HCEC 1CT (cell line): ENCODE measurements around the gene ZMYND8.
A peak's percentile ranks its signal among the peaks of the same experiment; 100 is the strongest.
"Not testable (repeated sequence)": the region's sequence is repeated elsewhere in the genome, so short reads cannot be mapped to it uniquely, and the experiment has no call there.

Experiments
- DNase-seq: peaks from one replicate; pipeline ENCODE4 v3.0.0-alpha.2; 2017

The ZMYND8 gene

DNA sequence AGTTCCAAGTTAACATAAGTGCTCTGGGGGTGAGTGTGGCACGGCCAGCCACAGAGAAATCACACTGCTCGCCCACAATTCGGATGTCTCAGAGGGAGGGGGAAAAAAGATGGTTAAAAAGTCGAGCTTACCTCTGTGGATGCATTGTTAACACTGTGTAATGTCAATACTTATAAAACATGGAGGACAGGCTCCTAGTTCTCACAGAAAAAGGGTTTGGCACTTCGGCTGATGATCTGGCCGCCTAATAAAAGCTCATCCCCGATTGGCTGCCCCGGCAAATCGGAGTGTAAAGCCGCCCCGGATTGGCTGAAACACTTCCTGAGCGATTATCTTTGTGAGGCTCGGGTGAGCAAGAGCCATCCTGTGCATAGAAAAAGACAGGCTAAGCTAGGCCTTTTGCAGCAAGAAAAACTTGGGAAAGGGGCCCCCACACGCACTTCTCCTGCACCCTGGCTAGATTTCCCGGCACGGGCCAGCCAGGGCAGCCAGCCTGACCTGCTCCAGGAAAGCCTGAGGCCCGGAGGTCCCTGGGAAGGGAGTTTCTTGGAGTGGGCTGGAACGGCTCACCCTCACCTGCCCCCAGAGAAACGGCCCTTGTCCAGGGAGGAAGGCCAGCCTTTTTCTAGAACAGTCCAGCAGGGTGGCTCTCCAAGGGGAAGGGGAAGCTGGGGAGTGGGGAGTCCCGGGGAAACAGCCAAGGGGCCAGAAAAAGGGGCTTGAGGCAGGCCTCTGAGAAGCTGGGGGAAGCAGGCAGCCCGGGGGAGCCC, at the start of gene ZMYND8:
Gene ZMYND8, minus strand, starts transcription at position 174 of the 770 bp plus-strand sequence. Its CDS starts 29 bp downstream, at position 145.
- DNase-seq = peak; percentile 84

DNA sequence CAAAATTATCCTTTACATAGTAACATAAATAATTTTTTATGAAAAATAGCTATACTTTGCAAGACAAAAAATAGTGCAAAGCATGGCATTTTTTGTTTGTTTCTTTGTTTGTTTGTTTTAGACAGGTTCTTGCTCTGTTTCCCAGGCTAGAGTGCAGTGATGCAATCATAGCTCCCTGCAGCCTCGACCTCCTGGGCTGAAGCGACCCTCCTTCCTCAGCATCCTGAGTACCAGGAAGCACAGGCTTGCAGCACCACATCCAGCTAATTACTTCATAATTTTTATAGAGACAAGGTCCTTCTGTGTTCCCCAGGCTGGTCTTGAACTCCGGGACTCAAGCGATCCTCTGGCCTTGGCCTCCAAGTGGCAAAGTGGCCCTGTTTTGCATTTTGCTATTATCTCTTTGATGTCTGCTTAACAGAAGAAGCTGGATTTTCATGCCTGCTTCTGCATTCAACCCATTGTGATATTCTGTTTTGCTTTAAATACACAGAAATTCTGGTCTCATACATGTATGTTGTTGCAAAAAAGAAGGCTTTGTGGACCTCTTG, 49.4 kb upstream of the ZMYND8 start:
- no peak for DNase-seq

DNA sequence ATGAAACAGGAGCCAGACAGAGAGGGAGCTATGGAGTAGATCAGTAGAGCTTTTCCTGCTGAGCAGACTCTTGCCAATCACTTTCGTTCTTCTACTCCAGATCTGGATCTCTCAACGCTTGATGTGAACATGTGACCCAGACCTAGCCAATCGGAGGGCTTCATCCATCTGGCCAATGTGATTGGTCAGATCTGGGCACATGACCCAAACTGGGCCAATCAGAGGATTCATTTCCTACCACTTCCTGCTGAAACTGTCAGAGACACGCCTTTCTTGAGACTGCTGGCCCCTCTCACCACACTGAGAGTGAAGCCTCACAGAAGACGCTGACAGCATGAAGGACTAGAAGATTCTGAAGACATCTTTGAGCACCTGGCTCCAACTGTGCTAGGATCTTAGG, 44.2 kb upstream of the ZMYND8 start:
- DNase-seq = no peak

DNA sequence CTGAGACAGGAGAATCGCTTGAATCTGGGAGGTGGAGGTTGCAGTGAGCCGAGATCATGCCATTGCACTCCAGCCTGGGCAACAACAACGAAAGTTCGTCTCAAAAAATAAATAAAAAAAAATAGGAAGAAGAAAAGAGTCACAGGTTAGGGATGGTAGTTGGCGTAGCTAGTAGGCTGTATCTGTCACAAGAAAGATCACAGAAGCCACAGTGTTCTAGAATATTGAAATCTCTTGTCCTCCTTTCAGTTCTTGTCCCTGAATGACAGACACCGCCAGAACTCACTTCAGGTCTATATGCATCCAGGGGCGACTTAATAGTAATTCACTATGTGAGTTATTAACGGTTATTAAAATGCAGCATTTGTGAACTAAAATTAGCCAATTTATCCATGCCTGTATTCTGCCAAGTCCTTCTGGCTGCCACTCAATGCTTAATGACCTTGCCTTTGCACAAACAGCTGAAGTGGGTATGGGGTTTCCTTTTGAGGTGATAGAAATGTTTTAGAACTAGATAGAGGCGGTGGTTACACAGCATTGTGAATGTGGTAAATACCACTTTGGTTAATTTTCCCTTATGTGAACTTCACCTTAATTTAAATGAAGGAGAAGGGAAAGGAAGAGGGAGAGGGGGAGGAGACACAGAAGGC, 41.3 kb upstream of the ZMYND8 start:
- DNase-seq = no peak

DNA sequence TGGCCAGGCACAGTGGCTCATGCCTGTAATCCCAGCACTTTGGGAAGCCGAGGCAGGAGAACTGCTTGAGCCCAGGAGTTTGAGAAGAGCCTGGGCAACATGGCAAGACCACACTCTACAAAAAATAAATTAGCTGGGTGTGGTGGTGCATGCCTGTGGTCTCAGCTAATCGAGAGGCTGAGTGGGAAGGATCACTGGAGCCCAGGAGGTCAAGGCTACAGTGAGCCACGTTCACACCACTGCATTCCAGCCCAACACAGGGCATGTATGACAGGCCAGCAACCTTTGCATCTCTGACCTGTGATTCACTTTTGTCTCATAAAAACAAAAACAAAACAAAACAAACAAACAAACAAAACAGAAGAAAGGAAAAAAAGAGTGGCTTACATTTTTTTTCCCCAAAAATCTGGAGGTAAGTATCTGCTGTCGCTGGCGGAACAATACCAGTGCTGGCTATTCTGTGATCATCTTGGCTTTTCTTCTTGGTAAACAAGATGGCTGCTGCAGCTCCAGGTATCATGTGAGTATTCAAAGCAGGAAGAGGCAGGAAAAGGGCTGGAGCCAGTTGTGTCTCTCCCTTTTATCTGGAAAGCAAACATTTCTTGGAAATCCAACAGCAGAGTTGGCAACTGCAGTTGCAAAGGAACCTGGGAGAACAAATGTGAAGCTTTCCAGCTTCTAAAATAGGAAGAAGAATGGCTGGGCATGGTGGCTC, 40.4 kb upstream of the ZMYND8 start:
- no peak for DNase-seq

DNA sequence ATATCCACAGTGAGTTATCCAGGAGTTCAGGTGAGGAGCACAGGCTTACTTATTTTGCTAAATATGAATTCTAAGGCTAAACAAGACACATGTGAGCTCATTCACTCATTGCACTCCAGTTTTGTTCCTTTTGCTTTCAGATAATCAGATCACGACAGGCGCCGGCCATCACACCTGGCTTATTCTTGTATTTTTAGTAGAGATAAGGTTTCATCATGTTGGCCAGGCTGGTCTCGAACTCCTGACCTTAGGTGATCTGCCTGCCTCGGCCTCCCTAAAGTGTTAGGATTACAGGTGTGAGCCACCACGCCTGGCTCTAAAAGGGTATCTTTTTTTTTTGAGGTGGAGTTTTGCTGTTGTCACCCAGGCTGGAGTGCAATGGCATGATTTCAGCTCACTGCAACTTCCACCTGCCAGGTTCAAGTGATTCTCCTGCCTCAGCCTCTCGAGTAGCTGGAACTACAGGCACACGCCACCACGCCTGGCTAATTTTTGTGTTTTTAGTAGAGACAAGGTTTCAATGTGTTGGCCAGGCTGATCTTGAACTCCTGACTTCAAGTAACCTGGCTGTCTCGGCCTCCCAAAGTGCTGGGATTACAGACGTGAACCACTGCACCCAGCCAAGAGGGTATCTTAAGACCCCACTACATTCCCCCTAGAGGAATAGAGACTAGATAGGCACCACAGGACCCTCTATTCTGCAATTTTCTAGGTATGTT, 37.5 kb upstream of the ZMYND8 start:
- not testable (repeated sequence) for DNase-seq

DNA sequence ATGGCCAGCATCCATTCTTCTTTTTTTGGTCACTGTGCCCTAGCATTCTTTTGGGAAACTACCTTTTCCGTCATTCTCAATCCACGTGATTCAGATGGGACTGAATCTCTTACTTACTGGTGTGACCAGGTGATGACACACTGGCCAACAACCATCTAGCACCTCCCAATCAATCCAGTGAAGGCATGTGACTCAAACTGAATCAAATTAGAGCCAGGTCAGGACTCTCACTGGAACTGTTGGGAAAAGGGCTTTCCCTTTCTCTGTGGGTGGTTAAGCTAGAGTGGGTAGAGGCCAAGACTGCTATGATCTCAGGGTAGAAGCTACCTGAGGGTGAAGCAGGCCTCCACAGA, 36.2 kb upstream of the ZMYND8 start:
- DNase-seq = peak; percentile 50

DNA sequence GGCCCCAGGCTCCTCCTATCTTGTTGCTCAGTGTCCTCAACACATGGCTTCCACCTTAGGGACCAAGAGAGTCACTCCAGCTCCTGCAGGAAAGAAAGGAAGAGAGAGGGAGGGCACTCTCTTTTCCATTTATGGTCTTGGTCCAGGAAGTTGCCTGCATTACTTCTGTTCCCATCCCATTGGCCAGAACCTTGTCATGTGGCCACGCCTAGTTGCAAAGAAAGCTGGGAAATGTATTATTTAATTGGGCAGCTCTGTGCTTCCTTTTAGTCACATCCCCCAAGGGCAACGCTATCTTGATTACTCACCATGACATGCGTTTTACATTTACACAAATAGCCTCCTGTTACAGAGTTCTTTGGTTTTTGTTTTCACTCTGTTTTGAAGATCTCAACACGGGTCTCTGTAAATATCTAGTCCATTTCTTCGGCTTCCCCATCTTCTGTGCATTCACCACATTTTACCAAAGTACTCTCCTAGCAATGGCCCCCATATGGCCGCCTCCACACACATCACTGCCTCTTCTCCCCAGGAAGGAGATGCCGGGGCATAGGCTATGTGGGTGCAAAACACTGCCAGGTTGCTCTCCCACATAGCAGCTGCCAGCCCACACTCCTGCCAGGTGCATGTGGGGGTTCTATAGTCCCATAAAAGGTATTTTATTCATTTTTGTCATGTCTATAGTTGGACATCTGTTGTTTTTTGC, 35.7 kb upstream of the ZMYND8 start:
- DNase-seq = peak; percentile 97

DNA sequence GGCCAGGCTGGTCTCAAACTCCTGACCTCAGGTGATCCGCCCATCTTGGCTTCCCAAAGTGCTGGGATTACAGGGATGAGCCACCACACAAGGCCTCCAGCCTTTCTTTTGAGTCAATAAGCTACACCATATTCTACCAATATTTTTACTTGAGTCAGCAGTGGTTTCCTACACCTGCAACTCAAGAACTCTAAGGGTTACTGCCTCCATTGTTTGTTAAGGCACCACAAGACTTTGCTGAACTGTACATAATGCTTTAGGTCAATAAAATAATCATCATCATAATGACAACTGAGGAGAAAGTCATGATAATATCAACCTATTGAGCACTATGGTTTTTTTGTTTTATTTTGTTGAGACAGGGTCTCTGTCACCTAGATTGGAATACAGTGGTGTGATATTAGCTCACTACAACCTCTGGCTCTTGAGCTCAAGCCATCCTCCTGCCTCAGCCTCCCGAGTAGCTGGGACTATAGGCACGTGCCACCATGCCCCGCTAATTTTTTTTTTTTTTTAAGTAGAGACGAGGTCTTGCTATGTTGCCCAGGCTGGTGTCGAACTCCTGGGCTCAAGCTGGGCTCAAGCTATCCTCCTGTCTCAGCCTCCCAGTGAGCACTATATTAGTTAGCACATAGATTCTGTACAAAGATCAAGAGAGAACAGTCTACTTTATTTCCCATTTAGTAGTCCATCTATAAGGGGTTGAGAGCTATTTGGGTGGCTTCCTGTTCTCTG, 34.9 kb upstream of the ZMYND8 start:
- no peak for DNase-seq

DNA sequence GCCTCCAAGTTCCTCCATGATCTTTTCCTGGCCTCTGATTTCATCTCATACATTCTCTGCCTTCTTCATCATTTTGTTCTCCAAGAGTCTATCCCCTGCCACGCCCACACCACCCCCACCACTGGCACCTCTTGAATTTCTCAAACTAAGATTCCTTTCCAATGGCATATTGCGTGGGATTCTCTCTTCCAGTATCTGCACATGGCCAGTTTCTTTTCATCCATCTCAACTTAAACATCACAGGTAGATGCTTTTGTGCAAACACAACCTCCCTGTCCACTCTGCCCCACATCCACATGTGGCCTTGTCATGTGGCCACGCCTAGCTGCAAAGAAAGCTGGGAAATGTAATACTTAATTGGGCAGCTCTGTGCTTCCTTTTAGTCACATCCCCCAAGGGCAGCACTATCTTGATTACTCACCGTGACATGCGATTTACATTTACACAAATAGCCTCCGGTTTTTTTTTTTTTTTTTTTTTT, 33.4 kb upstream of the ZMYND8 start:
- DNase-seq = peak; percentile 77

DNA sequence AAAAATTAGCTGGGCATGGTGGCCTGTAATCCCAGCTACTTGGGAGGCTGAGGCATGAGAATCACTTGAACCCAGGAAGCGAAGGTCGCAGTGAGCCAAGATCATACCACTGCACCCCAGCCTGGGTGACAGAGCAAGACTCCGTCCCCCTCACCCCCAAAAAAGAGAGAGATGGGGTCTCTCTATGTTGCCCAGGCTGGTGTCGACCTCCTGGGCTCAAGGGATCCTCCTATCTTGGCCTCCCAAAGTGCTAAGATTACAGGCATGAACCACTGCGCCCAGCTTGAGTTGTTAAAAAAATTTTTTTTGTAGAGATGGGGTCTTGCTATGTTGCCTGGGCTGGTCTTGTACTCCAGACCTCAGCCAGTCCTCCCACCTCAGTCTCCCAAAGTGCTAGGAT, 29.5 kb upstream of the ZMYND8 start:
- not testable (repeated sequence) for DNase-seq

DNA sequence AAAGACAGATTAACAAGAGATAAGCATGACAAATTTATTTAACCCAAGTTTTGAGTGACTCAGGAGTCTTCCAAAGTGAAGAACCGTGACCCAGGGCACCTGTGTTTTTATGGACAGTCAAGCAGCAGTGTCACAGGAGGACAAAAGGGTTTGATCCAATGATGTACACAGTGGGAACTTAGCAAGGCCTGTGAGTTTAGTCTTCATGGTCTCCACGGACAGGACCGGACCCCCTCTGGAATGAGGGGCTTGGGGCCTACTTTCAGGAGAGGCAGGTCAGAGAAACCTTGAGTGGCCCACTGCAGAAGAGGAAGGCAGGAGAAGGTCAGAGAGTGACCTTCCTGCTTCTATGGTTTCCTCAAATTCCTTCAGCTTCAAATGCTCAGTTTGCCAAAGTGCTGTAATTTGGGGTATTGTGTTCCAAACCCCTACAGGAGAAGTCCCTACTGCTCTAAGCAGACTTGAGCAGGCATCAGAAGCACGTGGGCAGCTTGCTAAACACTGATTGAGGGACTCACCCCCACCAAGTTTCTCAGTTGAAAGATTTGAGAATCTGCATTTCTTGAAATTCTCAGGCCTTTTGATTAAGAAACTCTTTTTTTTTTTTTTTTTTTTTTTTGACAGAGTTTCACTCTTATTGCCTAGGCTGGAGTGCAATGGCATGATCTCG, 26.4 kb upstream of the ZMYND8 start:
- DNase-seq = no peak

DNA sequence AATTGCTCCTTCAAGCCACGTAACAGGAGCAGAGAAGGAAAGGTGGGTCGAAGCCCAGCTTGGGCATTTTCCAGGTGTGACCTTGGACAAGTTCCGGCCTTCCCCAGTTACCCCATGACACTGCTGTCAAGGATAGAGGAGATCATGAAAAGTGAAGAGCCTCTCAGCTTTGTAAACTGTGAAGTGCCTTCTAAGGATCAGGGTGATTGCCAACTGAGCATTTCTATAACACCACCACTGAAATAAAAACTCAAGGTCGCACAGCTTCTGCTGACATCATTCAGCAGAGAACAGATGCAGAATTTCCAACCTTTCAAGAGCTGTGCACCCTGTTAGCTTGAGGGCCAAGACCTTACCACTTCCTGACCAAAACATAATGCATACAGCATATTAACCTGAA, 24.0 kb upstream of the ZMYND8 start:
- DNase-seq = peak; percentile 21

DNA sequence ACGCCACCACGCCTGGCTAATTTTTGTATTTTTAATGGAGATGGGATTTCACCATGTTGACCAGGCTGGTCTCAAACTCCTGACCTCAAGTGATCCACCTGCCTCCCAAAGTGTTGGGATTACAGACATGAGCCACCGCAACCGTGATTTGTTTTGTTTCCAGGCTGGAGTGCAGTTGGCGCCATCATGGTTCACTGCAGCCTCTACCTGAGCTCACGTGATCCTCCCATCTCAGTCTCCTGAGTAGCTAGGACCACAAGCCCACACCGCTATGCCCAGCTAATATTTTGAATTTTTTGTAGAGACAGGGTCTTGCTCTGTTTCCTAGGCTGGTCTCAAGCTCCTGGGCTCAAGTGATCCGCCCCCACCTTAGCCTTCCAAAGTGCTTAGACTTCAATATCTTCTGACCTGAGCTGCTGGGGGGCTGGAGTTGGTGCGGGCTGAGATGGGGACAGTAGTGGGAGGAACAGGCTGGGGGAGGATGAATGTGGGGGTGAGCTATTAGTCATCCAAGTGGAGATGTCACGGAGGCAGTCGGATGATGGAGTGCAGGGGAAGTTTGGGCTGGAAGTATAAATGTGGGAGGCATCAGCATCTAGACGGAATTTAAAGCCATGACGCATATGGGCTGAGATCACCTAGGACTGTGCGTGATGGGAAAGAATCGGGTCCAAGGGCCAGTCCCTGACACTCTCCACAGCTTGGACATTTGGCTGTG, 23.1 kb upstream of the ZMYND8 start:
- peak; percentile 94 for DNase-seq

DNA sequence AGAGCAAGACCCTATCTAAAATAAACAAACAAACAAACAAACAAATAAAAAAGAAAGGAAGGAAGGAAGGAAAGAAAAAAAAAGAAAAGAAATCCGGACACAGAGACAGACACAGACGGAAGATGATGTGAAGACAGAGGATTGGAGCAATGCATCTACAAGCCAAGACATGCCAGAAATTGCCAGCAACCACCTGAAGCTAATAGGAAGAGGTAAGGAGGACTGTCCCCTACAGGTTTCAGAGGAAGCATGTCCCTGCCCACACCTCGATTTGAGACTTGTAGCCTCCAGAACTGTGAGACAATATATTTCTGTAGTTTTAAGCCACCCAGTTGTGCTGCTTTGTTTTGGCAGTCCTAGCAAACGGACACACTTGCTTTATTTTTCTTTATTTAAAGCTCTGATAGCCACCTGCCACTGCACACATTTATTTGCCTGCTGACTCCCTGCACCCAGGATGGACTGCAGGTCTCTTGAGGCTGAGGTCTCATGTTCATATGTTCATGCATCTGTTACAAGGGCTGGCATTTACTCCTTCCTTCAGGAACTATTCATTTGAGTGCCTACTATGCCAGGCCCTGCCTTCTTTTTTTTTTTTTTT, 20.7 kb upstream of the ZMYND8 start:
- no peak for DNase-seq

DNA sequence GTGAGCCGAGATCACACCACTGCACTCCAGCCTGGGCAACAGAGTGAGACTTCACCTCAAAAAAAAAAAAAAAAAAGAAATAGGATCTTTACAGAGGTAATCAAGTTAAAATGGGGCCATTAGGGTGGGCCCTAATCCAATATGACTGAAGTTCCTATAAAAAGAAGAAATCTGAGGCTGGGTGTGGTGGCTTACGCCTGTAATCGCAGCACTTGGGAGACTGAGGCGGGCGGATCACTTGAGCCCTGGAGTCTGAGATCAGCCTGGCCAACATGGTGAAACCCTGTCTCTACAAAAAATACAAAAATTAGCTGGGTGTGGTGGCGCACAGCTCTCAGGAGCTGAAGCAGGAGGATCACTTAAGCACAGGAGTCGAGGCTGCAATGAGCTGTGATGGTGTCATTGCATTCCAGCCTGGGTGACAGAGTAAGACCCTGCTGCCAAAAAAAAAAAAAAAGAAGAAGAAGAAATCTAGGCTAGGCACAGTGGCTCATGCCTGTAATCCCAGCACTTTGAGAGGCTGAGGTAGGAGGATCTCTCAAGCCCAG, 19.7 kb upstream of the ZMYND8 start:
- DNase-seq = not testable (repeated sequence)

DNA sequence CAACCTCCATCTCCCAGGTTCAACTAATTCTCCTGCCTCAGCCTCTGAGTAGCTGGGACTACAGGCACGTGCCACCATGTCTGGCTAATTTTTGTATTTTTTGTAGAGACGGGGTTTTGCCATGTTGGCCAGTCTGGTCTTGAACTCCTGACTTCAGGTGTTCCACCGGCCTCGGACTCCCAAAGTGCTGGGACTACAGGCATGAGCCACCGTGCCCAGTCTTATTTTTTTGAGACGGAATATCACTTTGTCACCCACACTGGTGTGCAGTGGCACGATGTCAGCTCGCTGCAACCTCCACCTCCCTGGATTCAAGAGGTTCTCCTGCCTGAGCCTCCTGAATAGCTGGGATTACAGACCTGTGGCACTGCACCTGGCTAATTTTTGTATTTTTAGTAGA, 17.6 kb upstream of the ZMYND8 start:
- DNase-seq = not testable (repeated sequence)

DNA sequence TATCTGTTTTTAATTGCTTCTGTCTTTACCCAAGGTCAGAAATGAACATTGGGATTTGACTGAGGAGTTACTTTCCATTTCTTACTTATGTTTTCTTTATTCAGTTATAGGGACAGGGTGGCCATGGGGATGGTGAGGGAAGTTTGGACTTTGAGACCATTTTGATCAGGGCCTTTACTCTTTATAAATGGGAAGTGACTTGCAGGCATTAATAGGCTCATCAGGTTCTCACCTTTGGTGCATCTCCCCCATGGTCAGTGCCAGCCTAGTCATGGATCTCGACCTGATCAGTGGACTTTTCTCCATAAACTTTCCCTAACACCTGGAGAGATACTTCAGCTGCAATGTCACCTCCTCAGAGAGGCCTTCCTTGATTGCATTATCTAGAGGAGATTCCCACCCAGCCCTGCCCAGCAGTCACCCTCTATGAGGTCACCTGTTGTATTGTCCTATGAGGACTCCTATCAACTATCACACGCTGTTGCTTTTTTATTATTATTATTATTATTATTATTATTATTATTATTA, 16.8 kb upstream of the ZMYND8 start:
- no peak for DNase-seq
